ENCODE results near the gene VANGL1.

GRCh38 chr1:115687744-115688143, 46.0 kb downstream of the VANGL1 start:
- TF ChIP-seq CTCF (IDR thresholded peaks at IDR 0.05) (no peak), POLR2AphosphoS5 (IDR thresholded peaks at IDR 0.05) (no peak)

Measured in prostate gland (tissue), 2 donors.